Hepatocyte (in vitro differentiated cells): ENCODE data around the gene MTX1.

ENCODE experiments used
- CTCF ChIP-seq: fragments of 200-600 bp; sonication (generic); IDR thresholded peaks from 2 replicates; pipeline ENCODE4 v1.5.1; 2016; ENCODE audit warnings: antibody characterized with exemption, mild to moderate bottlenecking; ENCODE audit not compliant: poor library complexity
- EZH2 ChIP-seq: fragments of 200-600 bp; sonication (generic); IDR thresholded peaks from 2 replicates; pipeline ENCODE4 v1.6.1; 2016; ENCODE audit warnings: antibody characterized with exemption, mild to moderate bottlenecking, borderline replicate concordance

GRCh38 chr1:155202731-155203515, 5.6 kb upstream of the MTX1 start:
- TF ChIP-seq CTCF: no peak
- no peak for TF ChIP-seq EZH2
